Kidney epithelial cell (primary cell): ENCODE data around the gene LY6G5B. TPM values are rescaled to one million over a fixed set of nuclear protein-coding genes. Genes with fewer than 3 reads are reported as not detected.
A peak's percentile ranks its signal among the peaks of the same experiment; 100 is the strongest.

Source experiments
- DNase-seq: peaks from one replicate; pipeline ENCODE4 v3.0.0-alpha.2; 2010; ENCODE audit warnings: low read depth
- H3K27me3 ChIP-seq: 2 replicates; pipeline ENCODE4 v1.6.0; 2011; ENCODE audit warnings: low read length; ENCODE audit not compliant: control insufficient read depth, insufficient read depth
- H3K36me3 ChIP-seq: 2 replicates; pipeline ENCODE4 v1.5.1; 2011; ENCODE audit warnings: low read length; ENCODE audit not compliant: control insufficient read depth, insufficient read depth
- H3K4me3 ChIP-seq: 2 replicates; pipeline ENCODE4 v1.5.1; 2011; ENCODE audit warnings: low read depth, mild to moderate bottlenecking, control low read depth, low read length
- CTCF ChIP-seq: IDR thresholded peaks from 2 replicates; pipeline ENCODE4 v1.5.1; 2011; ENCODE audit warnings: mild to moderate bottlenecking, moderate library complexity, low read length, control low read depth, inconsistent platforms; ENCODE audit not compliant: insufficient read depth, poor library complexity, severe bottlenecking
- total RNA-seq: library from RNA; depleted of rRNA; stranded (reverse); fragments of >200 nt; gene quantifications from 2 replicates; pipeline ENCODE4 v1.2.3, GENCODE V29; 2015

LY6G5B gene
- total RNA-seq, 1 donor from 2014 or later, result 2.8 TPM

- no peak for TF ChIP-seq CTCF
- no peaks in the 10 kb centered on the region for H3K27me3 ChIP-seq
- no peak for DNase-seq
- H3K36me3 ChIP-seq, result peaks cover 4% of the 10 kb centered on the region
- peak overlapping the region; percentile 99 for H3K4me3 ChIP-seq
Measured at GRCh38 chr6:31663126-31663960, 6.4 kb upstream of the LY6G5B start.

- H3K4me3 ChIP-seq, result peak overlapping the region; percentile 99
- no peak for DNase-seq
- TF ChIP-seq CTCF, result peak; percentile 2
- no peaks in the 10 kb centered on the region for H3K27me3 ChIP-seq
- H3K36me3 ChIP-seq, result peaks cover 4% of the 10 kb centered on the region
Measured at GRCh38 chr6:31663961-31664789, 5.6 kb upstream of the LY6G5B start.

GRCh38 chr6:31664790-31665500 is 4.8 kb upstream of the LY6G5B start, which contains the start of gene GPANK1:
TSS of gene GPANK1 (minus strand) at chr6:31664997. CDS start at chr6:31664478, 519 bp downstream.
- Histone ChIP-seq H3K4me3 (peak within 1 kb of the TSS; percentile 99), H3K27me3 (no peaks in the 10 kb centered on the region), H3K36me3 (peaks cover 9% of the 10 kb centered on the region)
- no peak for TF ChIP-seq CTCF
- peak; percentile 80 for DNase-seq

- H3K27me3 ChIP-seq, result no peaks in the 10 kb centered on the region
- H3K4me3 ChIP-seq, result peak within 1 kb of the TSS; percentile 99
Measured at GRCh38 chr6:31665501-31666336, 4.1 kb upstream of the LY6G5B start, which contains the start of gene CSNK2B. TSS of gene CSNK2B (plus strand) at chr6:31666080. CDS start at chr6:31666832, 752 bp downstream.

More at GRCh38 chr6:31665501-31666336, 4.1 kb upstream of the LY6G5B start, which contains the start of gene CSNK2B:
- H3K36me3 ChIP-seq, result peaks cover 10% of the 10 kb centered on the region
- no peak for TF ChIP-seq CTCF
- DNase-seq, result peak; percentile 87
